ENCODE data around the gene F10.
A peak's percentile ranks its signal among the peaks of the same experiment; 100 is the strongest.

F10 gene

DNA sequence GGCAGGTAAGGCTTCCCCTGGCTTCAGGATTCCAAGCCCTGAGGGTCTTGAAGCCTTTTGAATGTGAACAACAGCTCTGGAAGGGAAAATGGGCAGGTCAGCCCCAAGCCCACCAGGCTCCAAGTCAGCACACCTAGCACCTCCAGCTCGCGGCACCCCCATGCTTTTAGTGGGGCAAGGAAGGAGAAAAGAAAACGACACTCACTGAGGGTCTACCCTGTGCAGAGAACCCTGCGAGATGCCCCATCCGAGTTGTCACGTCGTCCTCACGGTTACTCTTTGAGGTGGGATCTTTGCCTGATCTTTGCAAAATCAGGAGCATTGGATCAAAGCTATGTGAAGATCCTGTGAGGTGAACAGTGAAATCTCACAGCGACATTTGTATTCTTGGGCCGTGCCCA is 5.7 kb upstream of the F10 start:
- DNase-seq (ENCODE audit: low spot score), result peak; percentile 48

GRCh38 chr13:113117335-113117872 is 5.2 kb upstream of the F10 start:
- peak; percentile 34 for DNase-seq (ENCODE audit: low spot score)

DNA sequence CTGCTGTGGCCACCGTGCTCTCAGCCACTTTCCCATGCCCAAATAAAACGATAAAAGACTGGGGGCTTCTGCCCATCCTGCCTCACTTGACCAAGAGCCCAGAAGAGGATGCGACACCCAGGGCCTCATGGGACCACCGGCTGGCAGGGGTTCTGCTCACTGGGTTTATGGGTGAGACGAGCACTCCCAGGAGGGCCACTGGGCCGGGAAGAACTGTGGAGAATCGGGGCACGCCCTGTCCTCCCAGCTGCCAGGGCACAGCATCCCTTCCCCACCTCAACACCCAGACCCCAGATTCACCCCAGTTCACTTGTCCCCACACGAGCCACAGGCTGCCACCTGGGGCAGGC is 4.7 kb upstream of the F10 start:
- DNase-seq (ENCODE audit: low spot score), result no peak

GRCh38 chr13:113118261-113119021 is 4.2 kb upstream of the F10 start:
- peak; percentile 58 for DNase-seq (ENCODE audit: low spot score)

DNA sequence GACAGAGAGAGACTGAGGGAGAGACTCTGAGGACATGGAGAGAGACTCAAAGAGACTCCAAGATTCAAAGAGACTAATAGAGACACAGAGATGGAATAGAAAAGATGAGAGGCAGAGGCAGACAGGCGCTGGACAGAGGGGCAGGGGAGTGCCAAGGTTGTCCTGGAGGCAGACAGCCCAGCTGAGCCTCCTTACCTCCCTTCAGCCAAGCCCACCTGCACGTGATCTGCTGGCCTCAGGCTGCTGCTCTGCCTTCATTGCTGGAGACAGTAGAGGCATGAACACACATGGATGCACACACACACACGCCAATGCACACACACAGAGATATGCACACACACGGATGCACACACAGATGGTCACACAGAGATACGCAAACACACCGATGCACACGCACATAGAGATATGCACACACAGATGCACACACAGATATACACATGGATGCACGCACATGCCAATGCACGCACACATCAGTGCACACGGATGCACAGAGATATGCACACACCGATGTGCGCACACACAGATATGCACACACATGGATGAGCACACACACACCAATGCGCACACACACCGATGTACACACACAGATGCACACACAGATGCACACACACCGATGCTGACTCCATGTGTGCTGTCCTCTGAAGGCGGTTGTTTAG is 3.3 kb upstream of the F10 start:
- peak; percentile 25 for DNase-seq (ENCODE audit: low spot score)

DNA sequence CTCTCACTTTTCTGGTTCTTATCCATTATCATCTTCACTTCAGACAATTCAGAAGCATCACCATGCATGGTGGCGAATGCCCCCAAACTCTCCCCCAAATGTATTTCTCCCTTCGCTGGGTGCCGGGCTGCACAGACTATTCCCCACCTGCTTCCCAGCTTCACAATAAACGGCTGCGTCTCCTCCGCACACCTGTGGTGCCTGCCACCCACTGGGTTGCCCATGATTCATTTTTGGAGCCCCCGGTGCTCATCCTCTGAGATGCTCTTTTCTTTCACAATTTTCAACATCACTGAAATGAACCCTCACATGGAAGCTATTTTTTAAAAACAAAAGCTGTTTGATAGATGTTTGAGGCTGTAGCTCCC is 2.8 kb upstream of the F10 start:
- DNase-seq (ENCODE audit: low spot score), result no peak

GRCh38 chr13:113120300-113121182 is 2.1 kb upstream of the F10 start:
- peak; percentile 57 for DNase-seq (ENCODE audit: low spot score)

DNA sequence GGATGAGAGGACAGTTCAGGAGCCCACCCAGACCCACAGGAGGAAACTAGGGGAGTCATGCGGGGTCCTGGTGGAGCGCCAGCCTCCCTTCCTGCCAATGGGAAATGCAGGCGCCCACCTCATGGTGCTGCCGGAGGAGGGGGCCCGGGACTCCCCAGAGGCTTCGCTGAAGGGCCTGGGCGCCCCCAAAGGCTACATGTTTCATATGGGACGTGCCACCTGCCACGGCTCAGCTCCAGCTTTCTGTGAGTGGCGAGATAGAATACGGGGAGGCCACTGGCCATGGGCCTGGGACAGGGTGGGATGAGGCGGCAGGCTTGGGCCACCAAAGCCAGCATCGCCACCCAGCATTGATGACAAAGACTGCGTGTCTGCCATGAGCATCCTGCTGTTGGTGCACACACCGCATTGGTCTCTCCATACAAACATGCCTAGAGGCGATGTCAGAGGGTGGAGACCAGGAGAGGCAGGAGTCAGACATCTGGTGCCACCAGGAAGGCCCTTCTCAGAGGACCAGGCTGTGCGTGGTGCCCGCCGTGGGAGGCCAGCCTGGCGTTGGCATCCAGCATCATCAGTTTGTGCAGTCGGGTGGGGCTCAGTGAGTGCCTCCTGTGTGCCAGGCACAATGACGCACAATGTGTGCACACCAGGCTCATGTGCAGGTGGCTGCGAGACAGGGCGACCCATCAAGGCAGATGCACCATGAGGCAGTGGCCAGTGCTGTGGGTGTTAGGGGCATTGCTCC is 1.2 kb upstream of the F10 start:
- peak; percentile 64 for DNase-seq (ENCODE audit: low spot score)

GRCh38 chr13:113121928-113122471 is 599 bp upstream of the F10 start:
- peak; percentile 68 for DNase-seq (ENCODE audit: low spot score)

DNA sequence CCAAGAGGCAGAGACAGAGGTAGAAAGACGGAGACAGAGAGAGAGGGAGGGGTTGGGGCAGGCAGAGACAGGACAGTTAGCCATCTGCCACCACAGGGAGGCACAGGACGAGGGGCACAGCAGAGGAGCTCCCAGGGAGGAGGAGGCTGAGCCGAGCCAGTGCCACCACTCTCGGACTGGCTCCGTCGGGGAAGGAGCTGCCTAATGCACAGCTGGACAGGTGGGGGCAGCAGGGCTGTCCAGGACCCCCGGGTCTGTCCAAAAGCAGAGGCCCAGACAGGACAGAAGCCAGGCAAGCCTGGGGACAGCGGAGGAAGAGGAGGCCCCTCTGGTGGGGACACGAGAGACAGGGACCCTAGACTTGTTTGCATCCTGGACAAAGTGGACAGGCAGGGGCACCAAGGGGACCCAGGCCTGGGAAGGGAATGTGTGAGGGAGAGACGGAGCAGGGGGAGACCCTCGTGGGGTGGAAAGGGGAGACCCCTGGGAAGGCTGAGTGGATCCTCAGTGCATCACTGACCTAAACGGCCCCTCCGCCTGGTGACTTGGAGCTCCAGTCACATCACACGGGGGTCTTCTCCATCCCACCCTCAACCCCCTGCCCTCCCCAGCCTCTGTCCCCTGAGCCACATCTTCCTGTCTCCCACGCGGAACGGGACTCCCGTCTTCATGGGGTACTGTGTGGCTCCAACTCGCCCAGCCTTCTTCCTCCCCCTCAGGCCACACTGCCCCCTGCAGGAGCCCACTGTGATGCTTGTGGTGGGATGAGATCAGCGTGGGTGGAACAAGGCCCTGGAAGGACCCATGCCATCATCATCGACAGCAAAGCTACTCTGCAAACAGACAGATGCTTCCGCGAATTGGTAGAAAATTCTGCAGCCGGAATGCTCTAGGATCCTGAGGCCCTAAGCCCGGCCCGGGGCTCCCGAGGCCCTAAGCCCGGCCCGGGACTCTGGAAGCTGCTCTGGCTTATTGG is 915 bp downstream of the F10 start:
- DNase-seq (ENCODE audit: low spot score), result peak; percentile 60

DNA sequence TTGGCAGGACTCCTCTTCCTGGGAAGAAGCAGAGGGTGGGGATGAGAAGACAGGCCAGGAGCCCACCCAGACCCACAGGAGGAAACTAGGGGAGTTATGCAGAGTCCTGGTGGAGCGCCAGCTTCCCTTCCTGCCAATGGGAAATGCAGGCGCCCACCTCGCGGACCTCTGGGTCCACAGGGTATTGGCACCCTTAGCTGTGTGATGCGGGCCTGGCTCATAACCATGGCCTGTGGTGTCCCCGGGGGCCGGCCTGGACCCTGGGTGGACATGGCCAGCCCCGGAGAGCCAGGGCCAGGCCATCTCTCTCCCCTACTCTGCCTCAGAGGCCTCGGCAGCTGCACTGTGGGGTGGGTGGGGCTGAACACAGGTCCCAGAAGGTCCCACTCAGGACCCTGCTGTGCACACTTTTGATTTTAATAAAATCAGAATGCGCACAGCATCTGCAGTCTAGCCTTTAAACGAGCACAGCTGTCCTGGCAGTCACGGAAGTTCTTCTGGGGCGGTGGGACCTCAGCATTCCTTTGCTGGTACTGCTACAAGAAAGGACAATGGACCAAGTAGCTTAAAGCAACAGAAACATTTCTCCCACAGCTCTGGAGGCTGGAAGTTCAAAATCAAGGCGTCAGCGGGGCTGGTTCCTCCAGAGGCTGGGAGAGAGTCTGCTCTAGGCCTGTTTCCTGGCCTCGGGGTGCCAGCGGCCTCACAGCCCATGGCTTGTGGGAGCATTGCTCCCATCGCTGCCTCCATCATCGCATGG is 1.8 kb downstream of the F10 start:
- DNase-seq (ENCODE audit: low spot score), result peak; percentile 41

DNA sequence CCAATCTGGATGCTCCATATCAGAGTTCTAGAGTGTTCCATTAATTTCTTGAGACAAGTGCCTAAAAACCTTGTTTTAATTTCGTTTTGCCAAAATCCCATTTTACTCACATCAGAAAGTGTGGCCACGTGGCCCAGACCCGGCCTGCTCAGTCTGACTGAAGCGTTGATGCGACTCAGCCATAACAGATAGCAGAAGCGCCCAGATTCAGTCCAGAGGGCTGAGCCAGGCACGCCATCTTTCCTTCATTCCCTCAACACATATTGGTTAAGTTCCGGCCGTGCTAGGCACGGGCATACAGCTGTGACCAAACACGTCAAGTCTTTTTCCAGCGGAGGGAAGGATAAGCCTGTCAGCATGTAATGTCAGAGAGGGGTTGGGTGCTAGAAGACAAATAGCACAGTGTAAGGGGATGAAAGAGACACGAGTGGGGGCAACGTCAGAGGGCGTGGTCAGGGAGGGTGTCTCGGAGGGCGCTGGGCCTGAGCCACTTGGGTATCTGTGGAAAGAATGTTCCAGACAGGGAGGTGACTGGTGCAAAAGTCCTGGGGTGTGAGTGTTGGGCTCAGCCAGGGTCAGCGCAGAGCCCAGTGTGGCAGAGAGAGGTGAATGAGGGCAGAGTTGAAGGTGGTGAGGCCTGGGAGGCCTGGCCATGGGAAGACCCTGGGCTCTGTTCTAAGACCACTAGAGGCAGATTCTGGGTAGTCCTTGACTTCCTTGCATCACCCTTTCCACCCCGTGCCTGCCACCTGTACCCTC is 3.1 kb downstream of the F10 start:
- DNase-seq (ENCODE audit: low spot score), result peak; percentile 33

- DNase-seq (ENCODE audit: low spot score), result peak; percentile 38
Observed at GRCh38 chr13:113126265-113127150, 3.9 kb downstream of the F10 start.

- peak; percentile 33 for DNase-seq (ENCODE audit: low spot score)
Observed at GRCh38 chr13:113129480-113129879, 6.9 kb downstream of the F10 start.

DNA sequence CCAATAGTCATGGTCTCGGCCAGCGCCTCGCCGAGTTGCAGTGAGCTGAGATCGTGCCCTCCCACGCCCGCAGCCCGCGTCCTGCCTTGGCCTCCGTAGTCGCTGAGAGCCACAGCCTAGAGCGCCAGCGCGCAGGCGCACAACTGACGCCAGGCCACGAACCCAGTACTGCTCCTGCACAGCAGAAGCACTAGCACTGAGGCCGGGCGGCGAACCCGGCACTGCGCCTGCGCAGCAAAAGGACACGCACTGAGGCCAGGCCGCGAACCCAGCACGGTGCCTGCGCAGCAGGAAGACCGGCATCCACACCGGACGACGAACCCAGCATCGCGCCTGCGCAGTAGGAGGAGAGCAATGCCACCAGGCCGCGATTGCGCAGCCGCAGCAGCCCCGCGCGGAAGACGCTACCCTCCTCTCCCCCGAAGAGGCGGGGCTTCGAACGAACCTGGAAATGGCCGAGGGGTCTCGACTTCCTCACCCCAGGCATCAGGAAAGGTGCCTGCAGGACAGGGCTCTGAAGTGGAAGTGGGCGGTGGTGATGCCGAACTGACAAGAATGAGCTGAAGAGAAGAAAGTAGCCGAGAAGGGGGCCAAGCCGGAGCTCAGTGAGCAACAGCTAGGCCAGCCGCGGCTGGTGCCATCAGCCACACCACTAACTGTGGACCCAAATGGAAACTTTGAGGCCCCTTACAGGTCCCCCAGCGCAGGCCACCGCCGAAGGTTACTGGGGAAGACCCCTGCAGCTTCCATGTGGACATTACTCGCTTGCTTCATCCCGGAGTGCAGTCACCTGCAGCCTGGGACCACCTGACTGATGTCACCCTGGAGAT is 7.5 kb downstream of the F10 start:
- DNase-seq (ENCODE audit: low spot score), result peak; percentile 64

DNA sequence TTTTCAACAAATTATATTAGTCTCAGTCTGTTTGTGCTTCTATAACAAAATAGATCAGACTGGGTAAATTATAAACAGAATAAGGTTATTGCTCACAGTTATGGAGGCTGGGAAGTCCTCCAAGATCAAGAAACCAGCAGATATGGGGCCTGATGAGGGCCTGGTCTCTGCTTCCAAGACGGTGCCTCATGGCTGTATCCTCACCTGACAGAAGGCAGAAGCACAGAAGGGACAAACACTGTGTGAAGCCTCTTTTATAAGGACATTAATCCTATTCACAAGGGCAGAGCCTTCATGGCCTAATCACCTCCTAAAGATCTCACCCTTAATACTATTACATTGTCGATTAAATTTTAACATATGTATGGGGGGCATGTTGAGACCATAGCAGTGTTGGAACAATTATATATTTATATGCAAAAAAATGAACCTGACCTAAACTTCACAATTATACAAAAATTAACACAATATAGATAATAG is 12.7 kb downstream of the F10 start:
- no peak for DNase-seq (ENCODE audit: low spot score)

Data from left forelimb (tissue), 1 donor.